ENCODE results near the gene SHOX. TPM values are rescaled to one million over a fixed set of nuclear protein-coding genes. Genes with fewer than 3 reads are reported as not detected.

Gene SHOX
- total RNA-seq, 1 experiment from 2014 or later: 0.24 TPM

DNA sequence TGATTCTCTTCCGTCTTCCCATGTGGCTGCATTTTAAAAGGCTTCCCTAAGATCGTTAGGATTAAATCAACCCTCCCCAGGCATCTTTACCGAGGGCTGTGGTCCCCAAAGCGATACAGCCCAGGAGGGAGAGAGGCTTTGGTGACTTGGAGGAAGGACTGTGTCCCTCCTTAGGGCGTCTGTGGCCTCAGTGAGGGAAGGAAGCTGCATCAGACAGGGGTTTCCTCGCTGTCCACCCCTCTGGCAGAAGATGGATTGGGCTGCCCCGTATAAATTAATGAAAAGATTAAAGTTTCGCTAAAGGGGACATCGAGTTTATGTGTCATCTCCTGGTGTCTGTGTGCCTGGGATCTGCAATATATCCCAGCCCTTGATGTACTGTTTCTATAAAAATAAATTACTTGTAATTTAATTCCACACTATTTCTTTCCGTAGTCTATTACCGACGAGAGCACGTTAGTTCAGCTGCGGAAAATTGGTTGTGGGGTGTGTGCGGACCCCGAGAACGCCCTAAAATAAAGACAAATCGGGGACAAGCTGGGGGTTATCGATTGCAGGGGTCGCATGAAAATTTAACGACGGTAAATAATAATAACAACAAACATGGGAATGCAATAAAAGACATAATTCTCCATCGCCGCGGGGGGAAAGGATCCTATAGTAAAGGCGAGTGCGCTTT is 6.5 kb downstream of the SHOX start:
- Histone ChIP-seq H3K23me2 (ENCODE audit: insufficient read length, low read depth, low read length, poor library complexity, severe bottlenecking) (peaks cover 8% of the 10 kb centered on the region), H3K4me1 (ENCODE audit: insufficient read depth, low read length) (peaks cover 7% of the 10 kb centered on the region; the same call in 1 of the 2 replicates), H4K8ac (replicated peaks; ENCODE audit: insufficient read length, low read depth, low read length) (no peak overlapping the region), H2BK15ac (ENCODE audit: low read depth, low read length) (no peak overlapping the region), H3K27me3 (ENCODE audit: insufficient read depth, low read length) (peaks cover 91% of the 10 kb centered on the region), H3K4ac (ENCODE audit: low read depth, low read length) (no peak overlapping the region), H4K5ac (ENCODE audit: insufficient read length, low read depth, low read length) (no peak overlapping the region), H3K56ac (ENCODE audit: insufficient read length, low read depth, low read length) (no peak overlapping the region), H3K27ac (ENCODE audit: insufficient read length, low read depth, low read length) (no peak overlapping the region), H3K9ac (ENCODE audit: extremely low read depth, insufficient read length, low read length) (no peak overlapping the region), H3K18ac (ENCODE audit: insufficient read length, low read depth, low read length) (no peak overlapping the region), H3K9me3 (ENCODE audit: control insufficient read depth, low read depth, low read length) (no peaks in the 10 kb centered on the region), H3T11ph (ENCODE audit: low read length) (no peak overlapping the region), H3K79me1 (ENCODE audit: insufficient read depth, low read depth, low read length, poor library complexity, severe bottlenecking) (no peaks in the 10 kb centered on the region), H2BK12ac (ENCODE audit: insufficient read length, low read depth, low read length) (no peak overlapping the region), H2BK20ac (ENCODE audit: low read depth, low read length, poor library complexity, severe bottlenecking) (no peak overlapping the region), H2AK5ac (ENCODE audit: insufficient read length, low read length) (no peak overlapping the region), H3K4me2 (ENCODE audit: insufficient read depth, insufficient read length, low read length) (peak overlapping the region; percentile 16), H3K14ac (ENCODE audit: insufficient read depth, low read length) (no peak overlapping the region), H2BK120ac (ENCODE audit: low read depth, low read length, poor library complexity, severe bottlenecking) (no peak overlapping the region), H4K20me1 (ENCODE audit: control insufficient read depth, insufficient read depth, insufficient read length) (no peaks in the 10 kb centered on the region), H2AFZ (ENCODE audit: low read length) (no peak overlapping the region), H3K79me2 (ENCODE audit: insufficient read depth, low read length) (no peaks in the 10 kb centered on the region), H3K23ac (ENCODE audit: insufficient read length, low read depth, low read length) (no peak overlapping the region), H2BK5ac (ENCODE audit: insufficient read length, low read length) (no peak overlapping the region), H4K91ac (ENCODE audit: insufficient read length, low read depth, low read length) (no peak overlapping the region)
- Mint-ChIP-seq H3K27ac (no peak overlapping the region), H3K9me3 (peaks cover 2 to 14% of the 10 kb centered on the region in 2 experiments; a peak in 3 of 5 replicates), H3K27me3 (ENCODE audit: low read depth) (peaks cover 93% of the 10 kb centered on the region), H3K4me1 (peaks cover 53 to 68% of the 10 kb centered on the region in 2 experiments), H3K4me3 (peak overlapping the region in 1 of 2 experiments; percentile 49; a peak in 3 of 5 replicates), H3K36me3 (ENCODE audit: insufficient read depth in 1 of 3, low read depth in 3 of 3) (peaks cover 0 to 3% (median 0%) of the 10 kb centered on the region in 3 experiments; a peak in 1 of 7 replicates)
- WGBS (ENCODE audit: extremely low coverage, insufficient read length, low lambda C conversion rate): no CpG with 5 or more reads among the region's 27 CpGs
- TF ChIP-seq, protein P1, sequence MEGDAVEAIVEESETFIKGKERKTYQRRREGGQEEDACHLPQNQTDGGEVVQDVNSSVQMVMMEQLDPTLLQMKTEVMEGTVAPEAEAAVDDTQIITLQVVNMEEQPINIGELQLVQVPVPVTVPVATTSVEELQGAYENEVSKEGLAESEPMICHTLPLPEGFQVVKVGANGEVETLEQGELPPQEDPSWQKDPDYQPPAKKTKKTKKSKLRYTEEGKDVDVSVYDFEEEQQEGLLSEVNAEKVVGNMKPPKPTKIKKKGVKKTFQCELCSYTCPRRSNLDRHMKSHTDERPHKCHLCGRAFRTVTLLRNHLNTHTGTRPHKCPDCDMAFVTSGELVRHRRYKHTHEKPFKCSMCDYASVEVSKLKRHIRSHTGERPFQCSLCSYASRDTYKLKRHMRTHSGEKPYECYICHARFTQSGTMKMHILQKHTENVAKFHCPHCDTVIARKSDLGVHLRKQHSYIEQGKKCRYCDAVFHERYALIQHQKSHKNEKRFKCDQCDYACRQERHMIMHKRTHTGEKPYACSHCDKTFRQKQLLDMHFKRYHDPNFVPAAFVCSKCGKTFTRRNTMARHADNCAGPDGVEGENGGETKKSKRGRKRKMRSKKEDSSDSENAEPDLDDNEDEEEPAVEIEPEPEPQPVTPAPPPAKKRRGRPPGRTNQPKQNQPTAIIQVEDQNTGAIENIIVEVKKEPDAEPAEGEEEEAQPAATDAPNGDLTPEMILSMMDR (conservative IDR thresholded peaks at IDR 0.05): no peak
- DNase-seq: no peak
